ENCODE data around the gene ATP7B.

ATP7B gene

GRCh38 chr13:51916051-51916818 is 95.0 kb downstream of the ATP7B start:
- no peak for TF ChIP-seq GABPA (IDR thresholded peaks at IDR 0.05; ENCODE audit: low read depth)
- TF ChIP-seq SPI1 (IDR thresholded peaks at IDR 0.05; ENCODE audit: borderline replicate concordance, low read depth): no peak
- TF ChIP-seq POLR2AphosphoS5 (IDR thresholded peaks at IDR 0.05; ENCODE audit: low read depth): no peak
- no peak for TF ChIP-seq REST (IDR thresholded peaks at IDR 0.05; ENCODE audit: insufficient replicate concordance, low read depth)
- TF ChIP-seq CTCF (IDR thresholded peaks at IDR 0.05; ENCODE audit: insufficient read depth, low read length): no peak
- H3K27ac ChIP-seq (replicated peaks): no peak overlapping the region
- H3K27me3 ChIP-seq (ENCODE audit: insufficient read depth, poor library complexity, severe bottlenecking): no peaks in the 10 kb centered on the region
- no peak for DNase-seq (ENCODE audit: low read depth in 1 of 2, low spot score in 1 of 2)
- H3K4me3 ChIP-seq (replicated peaks; ENCODE audit: insufficient read depth, low read length): no peak overlapping the region

- DNase-seq (ENCODE audit: low read depth in 1 of 2, low spot score in 1 of 2): no peak
- Histone ChIP-seq H3K4me3 (replicated peaks; ENCODE audit: insufficient read depth, low read length) (no peak overlapping the region), H3K27me3 (ENCODE audit: insufficient read depth, poor library complexity, severe bottlenecking) (no peaks in the 10 kb centered on the region), H3K27ac (replicated peaks) (no peak overlapping the region)
- no peak for TF ChIP-seq REST (IDR thresholded peaks at IDR 0.05; ENCODE audit: insufficient replicate concordance, low read depth)
- TF ChIP-seq CTCF (IDR thresholded peaks at IDR 0.05; ENCODE audit: insufficient read depth, low read length): no peak
These were observed 97.1 kb downstream of the ATP7B start for GRCh38 chr13:51914137-51914493.

- no peak for TF ChIP-seq CTCF (IDR thresholded peaks at IDR 0.05; ENCODE audit: insufficient read depth, low read length)
- no peak for TF ChIP-seq REST (IDR thresholded peaks at IDR 0.05; ENCODE audit: insufficient replicate concordance, low read depth)
- TF ChIP-seq GABPA (IDR thresholded peaks at IDR 0.05; ENCODE audit: low read depth): no peak
- TF ChIP-seq POLR2AphosphoS5 (IDR thresholded peaks at IDR 0.05; ENCODE audit: low read depth): no peak
- no peak for TF ChIP-seq SPI1 (IDR thresholded peaks at IDR 0.05; ENCODE audit: borderline replicate concordance, low read depth)
- DNase-seq (ENCODE audit: low read depth in 1 of 2, low spot score in 1 of 2): no peak
- no peak overlapping the region for H3K27ac ChIP-seq (replicated peaks)
- H3K27me3 ChIP-seq (ENCODE audit: insufficient read depth, poor library complexity, severe bottlenecking): no peaks in the 10 kb centered on the region
- H3K4me3 ChIP-seq (replicated peaks; ENCODE audit: insufficient read depth, low read length): no peak overlapping the region
These were observed 97.7 kb downstream of the ATP7B start for GRCh38 chr13:51913421-51914136.
